Spleen (tissue), 11 donors: ENCODE data around the gene STAG1. TPM values are rescaled to one million over a fixed set of nuclear protein-coding genes. Genes with fewer than 3 reads are reported as not detected.
A peak's percentile ranks its signal among the peaks of the same experiment; 100 is the strongest.
"Not testable (repeated sequence)": the region's sequence is repeated elsewhere in the genome, so short reads cannot be mapped to it uniquely, and the experiment has no call there.

ENCODE experiments used
- DNase-seq: peaks from one replicate; pipeline ENCODE4 v3.0.0-alpha.2; 2020
- H3K27ac ChIP-seq, 8 donors: fragments of 200-600 bp; sonication (generic) in 7 of 8; 1 replicate in 4 of 8; 2 replicates in 4 of 8; pipeline versions ENCODE4 v1.5.0 to v1.8.0; 2016 to 2021; ENCODE audit warnings: inconsistent platforms in 4 of 8, mild to moderate bottlenecking in 4 of 8, moderate library complexity in 1 of 8
- H3K27me3 ChIP-seq, 7 donors: fragments of 200-600 bp; sonication (generic) in 6 of 7; replicated peaks in 1 of 7; 1 replicate in 4 of 7; 2 replicates in 3 of 7; pipeline versions ENCODE4 v1.5.0 to v1.8.0; 2016 to 2021; ENCODE audit warnings: inconsistent platforms in 3 of 7, mild to moderate bottlenecking in 1 of 7
- H3K36me3 ChIP-seq, 6 donors: fragments of 200-600 bp; sonication (generic) in 5 of 6; 1 replicate in 4 of 6; 2 replicates in 2 of 6; pipeline versions ENCODE4 v1.5.0 to v1.8.0; 2016 to 2021; ENCODE audit warnings: inconsistent platforms in 2 of 6
- H3K4me1 ChIP-seq, 6 donors: fragments of 200-600 bp; sonication (generic) in 5 of 6; 1 replicate in 3 of 6; 2 replicates in 3 of 6; pipeline versions ENCODE4 v1.5.0 to v1.8.0; 2016 to 2021; ENCODE audit warnings: inconsistent platforms in 3 of 6
- H3K4me3 ChIP-seq, 8 donors: fragments of 200-600 bp; sonication (generic) in 7 of 8; 1 replicate in 4 of 8; 2 replicates in 4 of 8; pipeline versions ENCODE4 v1.5.0 to v1.8.0; 2016 to 2021; ENCODE audit warnings: inconsistent platforms in 4 of 8, mild to moderate bottlenecking in 4 of 8, moderate library complexity in 2 of 8
- H3K9me3 ChIP-seq, 8 donors: fragments of 200-600 bp; sonication (generic) in 7 of 8; 1 replicate in 4 of 8; 2 replicates in 4 of 8; pipeline versions ENCODE4 v1.5.0 to v1.8.0; 2016 to 2021; ENCODE audit warnings: inconsistent platforms in 4 of 8
- CTCF ChIP-seq, 11 experiments: fragments of 200-600 bp in 7 of 11; fragments of 450-650 bp in 4 of 11; sonication (generic) in 4 of 11; IDR thresholded peaks in 8 of 11; conservative IDR thresholded peaks in 3 of 11; 1 replicate in 7 of 11; 2 replicates in 4 of 11; pipeline versions ENCODE4 v1.4.0 to v1.8.0; 2016 to 2021; ENCODE audit warnings: antibody characterized with exemption in 11 of 11, inconsistent platforms in 4 of 11, mild to moderate bottlenecking in 1 of 11
- POLR2A ChIP-seq, 3 donors: fragments of 450-650 bp; IDR thresholded peaks; one replicate each; pipeline ENCODE4 v1.5.1; 2017; ENCODE audit warnings: antibody characterized with exemption in 3 of 3, mild to moderate bottlenecking in 1 of 3
- POLR2AphosphoS5 ChIP-seq, 3 donors: sonication (generic); formaldehyde crosslinking; IDR thresholded peaks; one replicate each; pipeline ENCODE4 v1.5.1; 2017; ENCODE audit warnings: antibody characterized with exemption in 3 of 3
- WGBS, 5 donors: extraction: QIAGEN DNeasy Blood & Tissue Kit in 3 of 5; methylation state at CpG; one replicate each; pipeline versions ENCODE4 v1.1.5 to v1.1.7; 2013 to 2018; 5-methylcytosine and 5-hydroxymethylcytosine counted together
- intact Hi-C: fragments of 100-400 bp; cut with DNase I; formaldehyde crosslinking; loops from one replicate; pipeline ENCODE4 v1.15.0; 2023; ENCODE audit warnings: low total_unique reads
- polyA plus RNA-seq, 3 donors: library from polyadenylated mRNA; stranded (reverse); fragments of 200-250 nt; gene quantifications; one replicate each; pipeline ENCODE4 v1.2.1, GENCODE V29; 2013
- total RNA-seq, 7 donors: library from RNA; depleted of rRNA in 3 of 7; stranded (reverse); fragments of >200 nt in 3 of 7; fragmentation: NEBNext Ultra II Directional in 4 of 7; extraction: Animal tissue kit (Norgen Biotek cat#: 25700) in 4 of 7; gene quantifications; one replicate each; pipeline versions ENCODE4 v1.1.0 to v1.2.1, GENCODE V29; 2016 to 2021
- donor health status: healthy with polysubstance abuse.
- donor health status: DM: no; HTN: no; CAD: no; lungs with moderate emphysema.
- donor health status: DM: no; HTN: no; CAD: no.
- donor health status: Bipolar disorder and iron deficiency.
- donor health status: healthy.
- donor health status: DM: no; HTN: no; CAD: no.
- donor health status: DM: yes; HTN: yes; CAD: no.

The STAG1 gene
- total and polyA plus RNA-seq, 10 donors = 7.2 to 61.6 (median 47.3) TPM

GRCh38 chr3:136751316-136752171, 634 bp downstream of the STAG1 start:
- TF ChIP-seq CTCF (IDR thresholded peaks at IDR 0.05 in 8 of 11, conservative IDR thresholded peaks at IDR 0.05 in 3 of 11) = no peak
- TF ChIP-seq POLR2AphosphoS5 (IDR thresholded peaks at IDR 0.05) = peak in 2 of 3 donors; percentile 17 to 45
- no peak for TF ChIP-seq POLR2A (IDR thresholded peaks at IDR 0.05)
- 0 to 1% (median 0%) methylated on average over 26 to 97 of the region's 97 CpGs for WGBS, 5 donors

GRCh38 chr3:136750897-136751315, 1.3 kb downstream of the STAG1 start:
- intact Hi-C loops = loop anchor here (5.0 to 10.0 kb wide), 5 partner anchors 111 to 674 kb away; partner anchors contain the start of genes MSL2, NCK1 and PCCB
- H3K27me3 ChIP-seq = no peaks in the 10 kb centered on the region
- 1 to 3% (median 2%) methylated on average over 9 of the region's 9 CpGs for WGBS, 5 donors

More at GRCh38 chr3:136751316-136752171, 634 bp downstream of the STAG1 start:
- peak overlapping the region; percentile 54 to 90 (median 60) for H3K4me3 ChIP-seq
- intact Hi-C loops = loop anchor here (5.0 to 10.0 kb wide), 5 partner anchors 111 to 674 kb away; partner anchors contain the start of genes MSL2, NCK1 and PCCB
- peak overlapping the region; percentile 95 to 100 (median 98) for H3K27ac ChIP-seq
- no peaks in the 10 kb centered on the region for H3K36me3 ChIP-seq
- peak; percentile 94 for DNase-seq
- peaks cover 30 to 64% (median 47%) of the 10 kb centered on the region in 6 donors for H3K4me1 ChIP-seq
- no peaks in the 10 kb centered on the region for H3K27me3 ChIP-seq
- no peaks in the 10 kb centered on the region for H3K9me3 ChIP-seq

GRCh38 chr3:136750209-136750896, 1.8 kb downstream of the STAG1 start:
- intact Hi-C loops = loop anchor here (5.0 to 10.0 kb wide), 5 partner anchors 112 to 673 kb away; partner anchors contain the start of genes MSL2, NCK1 and PCCB
- H3K36me3 ChIP-seq = no peaks in the 10 kb centered on the region
- H3K4me1 ChIP-seq = peaks cover 30 to 76% (median 59%) of the 10 kb centered on the region in 6 donors
- peak overlapping the region in 7 of 8 donors; percentile 95 to 100 (median 99) for H3K27ac ChIP-seq
- H3K9me3 ChIP-seq = no peaks in the 10 kb centered on the region
- peak overlapping the region in 7 of 8 donors; percentile 54 to 90 (median 64) for H3K4me3 ChIP-seq
- no peaks in the 10 kb centered on the region for H3K27me3 ChIP-seq
- DNase-seq = no peak
- WGBS, 5 donors = 6 to 11% (median 9%) methylated on average over 8 of the region's 8 CpGs
- TF ChIP-seq CTCF (IDR thresholded peaks at IDR 0.05 in 8 of 11, conservative IDR thresholded peaks at IDR 0.05 in 3 of 11) (peak in 1 of 11 experiments; percentile 5), POLR2AphosphoS5 (IDR thresholded peaks at IDR 0.05) (no peak)

More at GRCh38 chr3:136750897-136751315, 1.3 kb downstream of the STAG1 start:
- TF ChIP-seq POLR2A (IDR thresholded peaks at IDR 0.05) = no peak
- TF ChIP-seq CTCF (IDR thresholded peaks at IDR 0.05 in 8 of 11, conservative IDR thresholded peaks at IDR 0.05 in 3 of 11) = no peak
- no peak for TF ChIP-seq POLR2AphosphoS5 (IDR thresholded peaks at IDR 0.05)
- Histone ChIP-seq H3K4me3 (peak overlapping the region; percentile 54 to 90 (median 60)), H3K27ac (peak overlapping the region; percentile 95 to 100 (median 98)), H3K4me1 (peaks cover 30 to 71% (median 54%) of the 10 kb centered on the region in 6 donors), H3K36me3 (no peaks in the 10 kb centered on the region), H3K9me3 (no peaks in the 10 kb centered on the region)
- no peak for DNase-seq

GRCh38 chr3:136749602-136750001, 2.6 kb downstream of the STAG1 start:
- not testable (repeated sequence) for H3K36me3 ChIP-seq, H3K27me3 ChIP-seq, H3K9me3 ChIP-seq, DNase-seq
- intact Hi-C loops = loop anchor here (5.0 to 10.0 kb wide), 5 partner anchors 113 to 672 kb away; partner anchors contain the start of genes MSL2, NCK1 and PCCB
- peak overlapping the region in 2 of 8 donors; percentile 64 to 90 for H3K4me3 ChIP-seq
- peaks cover 30 to 84% (median 60%) of the 10 kb centered on the region in 6 donors for H3K4me1 ChIP-seq
- 69 to 84% (median 81%) methylated on average over 6 of the region's 6 CpGs for WGBS, 5 donors
- H3K27ac ChIP-seq = peak overlapping the region in 6 of 8 donors; percentile 96 to 100 (median 99)
